Measurements from ENCODE around the gene ELFN2.
"Not testable (repeated sequence)": the region's sequence is repeated elsewhere in the genome, so short reads cannot be mapped to it uniquely, and the experiment has no call there.

Gene ELFN2

DNA sequence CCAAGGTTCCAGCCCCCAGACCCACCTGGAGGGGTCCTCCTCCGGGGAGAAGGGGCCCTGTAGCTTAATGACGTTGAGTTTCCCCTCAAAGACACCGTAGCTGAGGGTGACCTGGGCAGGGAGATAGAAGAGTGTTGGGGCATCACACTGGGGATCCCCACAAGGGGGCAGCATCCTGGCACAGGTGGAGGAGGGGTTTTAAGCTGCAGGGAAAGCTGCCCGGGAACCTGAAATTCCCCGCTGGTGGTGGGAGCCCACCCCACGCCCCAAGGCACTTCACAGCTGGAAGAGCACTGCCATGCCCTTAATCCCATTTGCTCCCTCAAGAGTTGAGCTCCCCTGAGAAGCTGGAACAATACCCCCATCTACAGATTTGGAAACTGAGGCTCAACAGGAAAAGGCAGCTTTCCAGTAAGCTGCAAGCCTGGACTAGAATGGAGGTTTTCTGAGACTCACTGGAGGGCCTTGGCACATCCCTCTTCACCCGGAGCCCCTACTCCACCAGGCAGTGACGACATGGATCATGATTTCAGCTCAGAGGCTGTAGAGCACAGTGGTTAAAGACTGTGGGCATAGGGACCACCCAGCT is 45.2 kb upstream of the ELFN2 start:
- Mint-ChIP-seq H3K27me3 (ENCODE audit: low read depth) (peaks cover 31% of the 10 kb centered on the region), H3K27ac (no peak overlapping the region), H3K4me3 (no peak overlapping the region), H3K4me1 (no peaks in the 10 kb centered on the region), H3K9me3 (no peaks in the 10 kb centered on the region), H3K36me3 (ENCODE audit: low read depth) (no peaks in the 10 kb centered on the region)
- TF ChIP-seq CTCF (IDR thresholded peaks at IDR 0.05; ENCODE audit: unreplicated experiment in 3 of 3), result peak; percentile 21 to 40 (median 24)

DNA sequence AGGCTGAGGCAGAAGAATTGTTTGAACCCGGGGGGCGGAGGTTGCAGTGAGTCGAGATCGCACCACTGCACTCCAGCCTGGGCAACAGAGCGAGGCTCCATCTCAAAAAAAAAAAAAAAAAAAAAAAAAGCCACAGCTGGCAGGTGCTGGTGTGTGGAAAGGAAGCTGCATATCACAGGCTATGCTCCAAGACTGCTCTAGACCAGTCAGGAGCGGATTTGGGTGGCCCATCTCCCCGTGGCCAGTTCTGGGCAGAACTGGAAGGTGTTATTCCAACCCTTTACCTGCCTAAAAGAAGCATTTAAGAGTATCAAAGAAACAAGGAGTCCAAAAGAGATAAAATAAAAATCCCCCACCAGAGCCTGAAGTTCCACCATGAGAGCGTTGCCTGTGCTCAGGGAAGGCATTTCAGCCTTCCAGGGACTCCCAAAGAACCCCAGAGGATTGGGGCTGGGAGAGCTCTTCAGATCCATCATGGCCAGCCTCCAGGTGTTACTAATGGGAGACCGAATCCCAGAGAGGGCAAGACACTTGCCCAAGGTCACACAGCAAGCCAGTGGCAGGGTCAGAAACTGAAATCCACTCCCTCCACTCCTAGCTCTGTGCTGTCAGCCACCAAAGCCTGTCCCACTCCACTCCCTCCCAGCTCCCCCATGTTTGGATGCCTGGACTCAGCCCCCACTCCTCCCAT is 44.6 kb upstream of the ELFN2 start:
- Mint-ChIP-seq H3K27me3 (ENCODE audit: low read depth) (peaks cover 34% of the 10 kb centered on the region), H3K36me3 (ENCODE audit: low read depth) (no peaks in the 10 kb centered on the region), H3K4me3 (no peak overlapping the region), H3K9me3 (no peaks in the 10 kb centered on the region), H3K4me1 (no peaks in the 10 kb centered on the region), H3K27ac (no peak overlapping the region)
- TF ChIP-seq CTCF (IDR thresholded peaks at IDR 0.05; ENCODE audit: unreplicated experiment in 3 of 3), result no peak

- H3K27ac Mint-ChIP-seq, result no peak overlapping the region
- H3K36me3 Mint-ChIP-seq (ENCODE audit: low read depth), result no peaks in the 10 kb centered on the region
- H3K9me3 Mint-ChIP-seq, result no peaks in the 10 kb centered on the region
- H3K4me3 Mint-ChIP-seq, result no peak overlapping the region
- TF ChIP-seq CTCF (IDR thresholded peaks at IDR 0.05; ENCODE audit: unreplicated experiment in 3 of 3), result no peak
- H3K4me1 Mint-ChIP-seq, result no peaks in the 10 kb centered on the region
- peaks cover 37% of the 10 kb centered on the region for H3K27me3 Mint-ChIP-seq (ENCODE audit: low read depth)
Observed at GRCh38 chr22:37470087-37470445, 42.8 kb upstream of the ELFN2 start.

- H3K4me1 Mint-ChIP-seq, result peaks cover 2% of the 10 kb centered on the region
- H3K27ac Mint-ChIP-seq, result no peak overlapping the region
- no peaks in the 10 kb centered on the region for H3K9me3 Mint-ChIP-seq
- H3K27me3 Mint-ChIP-seq (ENCODE audit: low read depth), result peaks cover 37% of the 10 kb centered on the region
- H3K36me3 Mint-ChIP-seq (ENCODE audit: low read depth), result no peaks in the 10 kb centered on the region
- no peak for TF ChIP-seq CTCF (IDR thresholded peaks at IDR 0.05; ENCODE audit: unreplicated experiment in 3 of 3)
- H3K4me3 Mint-ChIP-seq, result no peak overlapping the region
Observed at GRCh38 chr22:37469416-37470086, 42.3 kb upstream of the ELFN2 start.

DNA sequence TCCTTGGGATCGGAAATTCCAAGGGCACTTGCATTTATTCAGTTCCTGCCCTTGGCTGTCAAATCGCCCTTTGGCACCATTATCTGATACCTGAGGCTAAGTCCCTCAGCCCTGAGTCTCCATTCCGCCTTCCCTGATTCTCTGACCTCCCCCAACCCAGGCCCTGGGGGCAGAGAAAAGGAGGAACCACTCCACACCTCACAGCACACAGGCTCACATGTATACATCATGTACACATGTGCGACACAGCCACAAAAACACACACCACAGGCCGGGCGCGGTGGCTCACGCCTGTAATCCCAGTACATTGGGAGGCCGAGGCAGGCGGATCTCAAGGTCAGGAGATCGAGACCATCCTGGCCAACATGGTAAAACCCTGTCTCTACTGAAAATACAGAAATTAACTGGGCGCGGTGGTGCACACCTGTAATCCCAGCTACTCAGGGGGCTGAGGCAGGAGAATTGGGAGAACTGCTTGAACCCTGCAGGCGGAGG is 41.0 kb upstream of the ELFN2 start:
- H3K9me3 Mint-ChIP-seq; H3K4me3 Mint-ChIP-seq; H3K4me1 Mint-ChIP-seq; H3K36me3 Mint-ChIP-seq (ENCODE audit: low read depth); H3K27ac Mint-ChIP-seq: not testable (repeated sequence)
- peaks cover 32% of the 10 kb centered on the region for H3K27me3 Mint-ChIP-seq (ENCODE audit: low read depth)

DNA sequence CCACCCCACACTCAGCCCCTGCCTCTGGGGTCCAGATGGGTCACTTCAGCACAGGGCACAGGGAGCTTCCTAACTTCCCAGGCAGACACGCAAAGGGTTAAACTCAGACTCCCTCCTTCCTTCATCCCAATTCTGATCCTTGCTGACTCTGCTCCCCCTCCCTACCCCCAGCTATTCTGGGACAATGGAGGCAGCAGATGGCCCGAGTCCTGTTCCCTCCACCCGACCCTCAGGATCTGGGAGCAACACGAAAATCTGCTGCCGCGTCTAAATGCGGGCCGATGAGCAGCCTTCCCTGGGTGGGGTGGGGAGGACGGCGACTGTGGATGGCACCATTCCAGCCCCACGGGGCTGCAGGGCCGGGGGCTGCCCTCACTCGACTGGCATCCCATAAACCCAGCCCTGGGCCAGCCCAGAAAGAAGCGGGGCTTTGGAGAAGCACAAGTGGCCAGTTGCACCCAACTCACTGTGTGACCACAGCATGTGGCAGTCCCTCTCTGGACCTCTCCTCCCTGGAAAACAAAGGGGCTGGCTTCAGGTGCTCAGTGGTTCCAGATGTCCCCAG is 40.2 kb upstream of the ELFN2 start:
- TF ChIP-seq CTCF (IDR thresholded peaks at IDR 0.05; ENCODE audit: unreplicated experiment in 3 of 3), result no peak
- Mint-ChIP-seq H3K27ac (no peak overlapping the region), H3K36me3 (ENCODE audit: low read depth) (no peaks in the 10 kb centered on the region), H3K9me3 (no peaks in the 10 kb centered on the region), H3K4me1 (peaks cover 7% of the 10 kb centered on the region), H3K4me3 (no peak overlapping the region), H3K27me3 (ENCODE audit: low read depth) (peaks cover 40% of the 10 kb centered on the region)
